GM15510 (cell line): ENCODE data around the gene MYH6.

ENCODE experiments used
- POLR2A ChIP-seq: IDR thresholded peaks from 3 replicates; pipeline ENCODE4 v1.6.1; 2011; ENCODE audit warnings: borderline replicate concordance; ENCODE audit not compliant: insufficient read length; ENCODE audit errors: extremely low read depth

MYH6 gene

DNA sequence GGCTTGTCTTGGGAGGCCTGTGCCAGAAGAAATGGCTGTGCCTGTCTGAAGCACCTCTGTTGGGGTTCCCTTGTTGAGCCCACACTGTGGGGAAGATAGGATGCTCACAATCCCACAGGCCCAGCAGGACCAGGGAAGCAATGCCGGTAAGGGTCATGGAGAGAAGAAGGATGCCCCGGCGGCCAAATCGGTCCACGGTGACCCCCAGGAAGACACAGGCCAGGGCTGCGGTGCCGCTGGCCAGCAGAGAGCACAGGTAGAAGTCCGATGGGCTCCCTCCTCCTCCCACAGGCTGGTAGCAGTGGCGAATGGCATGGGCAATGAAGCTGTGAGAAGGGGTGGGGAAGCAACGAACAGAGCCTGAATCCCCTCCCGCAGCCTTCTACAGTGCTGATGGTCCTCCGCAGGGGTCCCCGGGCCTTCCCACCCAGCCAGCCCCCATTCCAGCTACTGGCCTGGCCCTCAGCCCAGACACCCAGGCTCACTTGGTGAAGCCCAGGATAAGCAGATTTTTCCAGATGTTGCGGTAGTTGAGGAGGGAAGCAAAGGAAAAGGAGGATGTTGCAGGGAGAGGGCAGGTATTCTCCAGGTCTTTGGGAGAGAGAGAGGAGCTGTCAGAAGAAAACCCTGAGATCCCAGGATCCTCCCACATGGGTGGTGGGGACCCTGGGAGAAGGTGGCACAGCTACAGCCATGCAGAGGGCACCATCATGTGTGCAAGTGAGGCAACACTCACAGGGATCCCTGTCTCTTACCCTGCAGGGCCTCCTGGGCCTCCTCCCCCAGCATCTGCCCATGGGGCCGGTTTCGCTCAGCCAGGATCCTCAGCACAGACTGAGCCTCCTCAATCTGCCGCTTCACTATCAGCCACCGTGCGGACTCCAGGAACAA, 60.4 kb downstream of the MYH6 start:
- TF ChIP-seq POLR2A = no peak

DNA sequence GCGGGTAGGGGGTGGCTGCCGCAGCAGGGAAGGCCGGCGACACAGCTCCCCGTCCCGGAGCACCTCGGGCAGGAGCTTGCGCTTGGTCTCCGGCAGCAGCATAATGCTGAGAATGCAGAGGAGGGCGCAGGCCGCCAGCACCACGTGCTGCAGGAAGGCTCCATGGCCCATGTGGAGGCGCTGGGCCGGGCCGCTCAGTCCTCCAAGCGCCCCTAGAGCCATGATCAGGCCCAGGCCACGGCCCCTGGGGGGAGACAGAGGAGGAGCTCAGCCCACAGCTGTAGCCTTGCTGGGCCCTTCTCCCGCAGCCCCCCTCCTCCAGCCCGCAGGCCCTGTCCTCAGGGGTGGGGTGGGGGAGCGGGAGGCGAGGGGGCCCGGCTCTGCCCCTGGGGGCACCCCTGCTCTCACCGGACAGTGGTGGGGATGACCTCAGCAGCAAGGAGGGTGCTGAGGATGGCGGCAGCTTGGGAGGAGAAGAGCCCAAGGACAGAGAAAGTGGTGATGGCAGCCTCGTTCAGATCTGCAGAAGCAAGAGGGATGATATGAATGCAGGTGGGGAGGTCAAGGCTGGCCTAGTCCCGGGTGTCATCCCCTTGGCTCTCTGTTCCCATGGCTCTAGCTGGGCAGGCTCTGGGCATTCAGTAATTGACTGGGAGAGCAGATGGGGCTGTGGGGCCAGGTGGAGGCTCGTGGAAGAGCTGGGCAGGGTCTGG, 61.2 kb downstream of the MYH6 start:
- TF ChIP-seq POLR2A = no peak

DNA sequence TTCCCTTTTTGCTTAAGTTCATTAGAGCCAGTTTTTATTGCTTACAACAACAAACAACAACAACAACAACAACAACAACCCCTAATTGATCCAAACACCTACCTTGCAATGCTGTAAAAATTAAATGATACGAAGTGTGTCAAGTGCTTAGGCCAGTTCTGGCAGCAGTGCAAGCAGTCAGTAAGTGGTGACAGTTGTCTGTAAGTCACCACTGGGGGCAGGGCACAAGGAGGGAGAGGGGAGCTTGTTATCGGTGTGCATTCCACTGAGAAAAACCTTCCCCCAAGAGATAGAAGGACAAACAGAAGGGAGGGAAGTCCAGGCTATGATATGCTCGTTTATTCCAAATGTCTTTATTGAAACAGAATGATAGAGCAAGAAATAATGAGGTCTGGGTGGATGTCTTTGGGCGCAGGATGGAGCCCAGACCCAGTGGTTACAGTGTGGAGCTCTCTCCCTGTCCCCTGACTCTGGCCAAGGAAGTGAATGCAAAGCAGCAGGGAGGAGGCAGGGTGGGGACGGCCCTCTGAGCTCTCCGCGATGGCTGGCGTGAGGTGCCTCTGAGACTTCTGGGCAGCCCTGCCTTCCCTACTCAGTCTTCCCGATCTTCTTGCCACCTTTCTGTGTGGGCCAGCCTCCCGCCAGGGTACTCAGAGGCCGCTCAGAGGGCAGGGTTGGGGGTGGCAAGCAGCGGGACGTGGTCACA, 61.9 kb downstream of the MYH6 start:
- TF ChIP-seq POLR2A = no peak

DNA sequence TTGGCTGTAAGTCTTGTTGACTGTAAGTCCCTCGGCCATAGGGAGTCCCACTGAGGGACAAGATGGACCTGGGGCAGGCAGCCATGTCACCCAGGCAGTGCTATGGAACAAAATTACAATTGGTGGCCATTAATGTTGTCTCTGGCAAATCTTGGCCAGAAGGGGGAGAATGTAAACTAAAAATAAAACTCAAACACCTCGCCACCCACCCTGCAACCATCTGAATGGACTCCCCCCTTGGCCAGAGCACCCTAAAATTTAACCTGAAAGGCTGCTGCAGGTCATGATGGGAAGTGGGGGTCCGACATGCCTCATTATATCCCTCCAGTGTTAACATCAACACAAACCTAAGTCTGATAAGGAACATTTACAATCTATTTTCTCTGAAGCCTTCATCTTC, 63.6 kb downstream of the MYH6 start:
- no peak for TF ChIP-seq POLR2A

DNA sequence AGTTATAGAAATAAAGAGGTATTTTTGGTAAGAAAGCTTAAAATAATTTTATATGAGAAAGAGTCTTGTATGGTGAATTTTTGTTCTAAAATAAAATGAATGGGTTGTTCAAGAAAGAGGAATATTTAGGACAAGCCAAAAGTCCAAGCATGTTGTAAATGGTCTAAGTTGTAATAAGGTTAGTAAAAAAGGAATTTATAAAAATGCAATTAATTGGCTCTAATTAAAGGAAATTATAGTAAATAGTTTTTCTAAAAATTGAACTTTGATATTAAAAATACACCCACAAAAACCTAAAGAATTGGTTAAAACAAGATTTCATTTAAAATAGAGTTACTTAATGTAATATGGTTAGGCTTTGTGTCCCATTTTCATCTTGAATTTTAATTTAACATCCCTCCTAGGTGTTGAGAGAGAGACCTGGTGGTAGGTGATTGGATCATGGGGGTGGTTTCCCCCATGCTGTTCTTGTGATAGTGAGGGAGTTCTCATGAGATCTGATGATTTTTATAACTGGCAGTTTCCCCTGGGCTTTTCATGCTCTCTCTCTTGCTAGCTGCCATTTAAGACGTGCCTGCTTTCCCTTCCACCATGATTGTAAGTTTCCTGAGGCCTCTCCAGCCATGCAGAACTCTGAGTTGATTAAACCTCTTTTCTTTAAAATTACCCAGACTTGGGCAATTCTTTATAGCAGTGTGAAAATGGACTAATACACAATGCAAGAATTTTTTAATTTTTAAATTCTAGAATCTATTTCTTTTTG, 68.4 kb downstream of the MYH6 start:
- TF ChIP-seq POLR2A = no peak

DNA sequence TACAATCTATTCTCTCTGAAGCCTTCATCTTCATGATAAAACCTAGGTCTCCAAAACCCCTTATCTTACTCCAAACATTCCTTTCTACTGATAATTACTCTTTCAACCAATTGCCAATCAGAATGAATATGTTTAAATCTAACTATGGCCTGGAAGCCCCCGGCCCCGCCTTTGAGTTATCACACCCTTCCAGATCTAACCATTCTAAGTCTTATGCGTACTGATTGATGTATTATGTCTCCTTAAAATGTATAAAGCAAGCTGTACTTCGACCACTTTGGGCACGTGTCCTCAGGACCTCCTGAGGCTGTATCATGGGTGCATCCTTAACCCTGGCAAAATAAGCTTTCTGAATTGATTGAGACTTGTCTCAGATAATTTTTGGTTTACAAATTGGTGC, 72.5 kb downstream of the MYH6 start:
- no peak for TF ChIP-seq POLR2A
